Ammon's horn (tissue), 1 donor: ENCODE data around the gene TPRN.

Experiments
- DNase-seq: peaks from one replicate; pipeline ENCODE4 v3.0.0-alpha.2; 2016; ENCODE audit warnings: low spot score

Gene TPRN

GRCh38 chr9:137189297-137190295, 10.9 kb downstream of the TPRN start:
- no peak for DNase-seq

GRCh38 chr9:137188490-137189296, 11.8 kb downstream of the TPRN start, which contains the start of the genes ANAPC2 and SSNA1:
Gene ANAPC2 (minus strand): TSS chr9:137188560. CDS start chr9:137188532, 28 bp downstream.
Gene SSNA1 (plus strand): TSS chr9:137188676. CDS start chr9:137188727, 51 bp downstream.
- DNase-seq: peak; percentile 94

- DNase-seq: no peak
Measured at GRCh38 chr9:137188086-137188489, 12.5 kb downstream of the TPRN start.

GRCh38 chr9:137187386-137187785, 13.2 kb downstream of the TPRN start:
- DNase-seq: no peak

GRCh38 chr9:137186385-137186784, 14.2 kb downstream of the TPRN start:
- DNase-seq: no peak

GRCh38 chr9:137185921-137186320, 14.6 kb downstream of the TPRN start:
- DNase-seq: no peak

GRCh38 chr9:137184881-137185660, 15.5 kb downstream of the TPRN start:
- DNase-seq: no peak

GRCh38 chr9:137183980-137184595, 16.5 kb downstream of the TPRN start:
- no peak for DNase-seq

- no peak for DNase-seq
Measured at GRCh38 chr9:137182836-137183235, 17.7 kb downstream of the TPRN start.

- DNase-seq: no peak
Measured at GRCh38 chr9:137181680-137182079, 18.9 kb downstream of the TPRN start.

GRCh38 chr9:137180491-137180890, 20.1 kb downstream of the TPRN start:
- no peak for DNase-seq

- no peak for DNase-seq
Measured at GRCh38 chr9:137179761-137180160, 20.8 kb downstream of the TPRN start.

GRCh38 chr9:137178939-137179630, 21.5 kb downstream of the TPRN start:
- no peak for DNase-seq

GRCh38 chr9:137178201-137178938, 22.2 kb downstream of the TPRN start:
- no peak for DNase-seq

- DNase-seq: no peak
Measured at GRCh38 chr9:137176302-137177182, 24.0 kb downstream of the TPRN start.

- DNase-seq: no peak
Measured at GRCh38 chr9:137175345-137175961, 25.1 kb downstream of the TPRN start.

- no peak for DNase-seq
Measured at GRCh38 chr9:137174722-137175293, 25.7 kb downstream of the TPRN start.
